ENCODE results near the gene ZEB1.
"Not testable (repeated sequence)": the region's sequence is repeated elsewhere in the genome, so short reads cannot be mapped to it uniquely, and the experiment has no call there.

ZEB1 gene

DNA sequence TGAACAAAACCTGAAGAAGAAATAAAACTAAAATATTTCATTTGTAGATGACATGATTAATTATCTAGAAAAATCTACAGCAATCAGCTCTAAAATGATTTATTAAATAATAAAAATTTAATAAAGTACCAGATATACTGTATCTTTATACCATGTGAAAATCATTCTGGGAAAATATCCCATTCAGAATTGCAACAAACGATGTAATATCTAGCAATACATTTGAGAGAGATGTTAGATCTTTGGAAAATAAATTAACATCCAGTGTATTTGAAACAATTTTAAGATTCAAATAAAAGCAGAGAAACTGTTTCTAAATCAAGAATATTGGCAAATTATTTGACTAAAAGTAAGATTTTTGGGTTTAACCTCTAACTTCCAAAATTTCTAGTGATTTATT, 62.2 kb downstream of the ZEB1 start:
- H3K27me3 Mint-ChIP-seq, result no peaks in the 10 kb centered on the region
- peaks cover 3% of the 10 kb centered on the region for H3K36me3 Mint-ChIP-seq
- peaks cover 41% of the 10 kb centered on the region for H3K4me1 Mint-ChIP-seq
- no peak overlapping the region for H3K27ac Mint-ChIP-seq
- no peaks in the 10 kb centered on the region for H3K9me3 Mint-ChIP-seq
- H3K4me3 Mint-ChIP-seq, result no peak overlapping the region

- no peak overlapping the region for H3K27ac Mint-ChIP-seq
- no peaks in the 10 kb centered on the region for H3K27me3 Mint-ChIP-seq
- no peak overlapping the region for H3K4me3 Mint-ChIP-seq
- H3K4me1 Mint-ChIP-seq, result peaks cover 41% of the 10 kb centered on the region
- peaks cover 3% of the 10 kb centered on the region for H3K36me3 Mint-ChIP-seq
- H3K9me3 Mint-ChIP-seq, result no peaks in the 10 kb centered on the region
Measured at GRCh38 chr10:31381766-31382316, 62.8 kb downstream of the ZEB1 start.

DNA sequence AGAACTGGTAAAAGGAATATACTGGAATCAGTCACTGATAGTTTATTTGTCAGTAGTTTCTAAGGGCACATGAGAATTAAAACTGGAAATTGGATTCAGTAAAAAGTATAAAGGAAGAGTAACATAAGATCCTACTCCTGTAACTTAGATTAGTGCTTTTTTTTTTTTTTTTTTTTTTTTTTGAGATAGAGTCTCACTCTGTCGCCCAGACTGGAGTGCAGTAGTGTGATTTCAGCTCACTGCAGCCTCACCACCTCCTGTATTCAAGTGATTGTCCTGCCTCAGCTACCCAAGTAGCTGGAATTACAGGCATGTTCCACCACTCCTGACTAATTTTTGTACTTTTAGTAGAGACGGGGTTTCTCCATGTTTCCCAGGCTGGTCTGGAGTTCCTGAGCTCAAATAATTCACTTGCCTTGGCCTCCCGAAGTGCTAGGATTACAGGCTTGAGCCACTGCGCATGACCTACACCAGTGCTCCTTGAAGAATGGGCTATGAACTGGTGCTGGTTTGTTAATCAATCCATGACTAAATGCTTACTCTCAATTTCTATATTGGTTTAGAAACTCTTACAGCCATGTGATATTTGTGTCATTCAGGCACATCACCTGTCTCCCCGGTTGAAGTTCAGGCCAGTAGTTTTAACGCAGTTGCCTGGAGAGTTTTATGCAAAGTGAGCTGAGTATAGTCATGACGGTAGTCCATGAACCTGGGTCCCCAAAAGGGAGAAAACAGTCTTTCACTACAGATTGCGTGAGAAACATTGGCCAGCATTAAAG, 65.0 kb downstream of the ZEB1 start:
- no peaks in the 10 kb centered on the region for H3K9me3 Mint-ChIP-seq

DNA sequence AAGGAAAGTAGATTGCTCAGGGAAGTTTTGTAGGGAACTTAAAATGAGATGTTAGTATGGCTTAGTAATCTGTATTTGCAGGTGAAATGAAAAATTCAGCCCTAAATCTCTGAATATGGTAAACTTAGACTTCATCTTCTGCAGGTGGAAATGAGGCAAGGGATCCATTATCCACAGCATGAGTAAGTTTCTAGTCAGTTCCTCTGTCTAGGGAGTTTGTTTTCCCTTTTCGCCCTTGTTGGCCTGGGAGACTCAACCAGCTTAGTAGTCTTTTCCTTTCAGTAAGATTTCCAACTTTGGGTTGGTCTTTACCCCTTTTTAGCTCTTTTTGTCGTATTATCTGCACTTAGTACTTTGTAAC, 65.6 kb downstream of the ZEB1 start:
- Mint-ChIP-seq H3K27me3 (no peaks in the 10 kb centered on the region), H3K4me1 (peaks cover 44% of the 10 kb centered on the region), H3K27ac (peak overlapping the region; percentile 70), H3K4me3 (no peak overlapping the region), H3K9me3 (no peaks in the 10 kb centered on the region), H3K36me3 (peaks cover 15% of the 10 kb centered on the region)

More for the DNA sequence above, 65.0 kb downstream of the ZEB1 start:
- peaks cover 10% of the 10 kb centered on the region for H3K36me3 Mint-ChIP-seq
- H3K27ac Mint-ChIP-seq, result peak overlapping the region; percentile 33
- no peaks in the 10 kb centered on the region for H3K27me3 Mint-ChIP-seq
- H3K4me3 Mint-ChIP-seq, result no peak overlapping the region
- H3K4me1 Mint-ChIP-seq, result peaks cover 43% of the 10 kb centered on the region

DNA sequence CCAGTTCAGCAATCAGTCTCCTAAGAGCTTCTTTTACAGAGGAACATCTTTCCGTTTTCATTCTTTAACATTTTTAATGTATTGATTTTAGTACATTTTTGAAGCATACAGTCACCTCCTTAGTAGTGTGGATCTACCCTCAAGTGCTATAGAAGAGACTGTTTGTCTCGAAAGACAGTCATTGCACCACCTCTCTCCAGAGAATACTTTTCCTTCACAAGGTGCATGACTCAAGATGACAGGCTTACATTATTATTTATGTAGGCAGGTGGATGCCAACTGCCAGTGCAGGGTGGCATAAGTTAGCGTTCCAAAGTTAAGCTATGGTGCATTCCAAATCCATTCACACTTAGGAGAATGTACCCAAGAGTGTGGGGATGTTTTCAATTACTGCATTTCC, 71.8 kb downstream of the ZEB1 start:
- no peak overlapping the region for H3K4me3 Mint-ChIP-seq
- no peaks in the 10 kb centered on the region for H3K9me3 Mint-ChIP-seq
- H3K27me3 Mint-ChIP-seq, result no peaks in the 10 kb centered on the region
- H3K36me3 Mint-ChIP-seq, result peaks cover 21% of the 10 kb centered on the region
- no peak overlapping the region for H3K27ac Mint-ChIP-seq
- peaks cover 45% of the 10 kb centered on the region for H3K4me1 Mint-ChIP-seq

DNA sequence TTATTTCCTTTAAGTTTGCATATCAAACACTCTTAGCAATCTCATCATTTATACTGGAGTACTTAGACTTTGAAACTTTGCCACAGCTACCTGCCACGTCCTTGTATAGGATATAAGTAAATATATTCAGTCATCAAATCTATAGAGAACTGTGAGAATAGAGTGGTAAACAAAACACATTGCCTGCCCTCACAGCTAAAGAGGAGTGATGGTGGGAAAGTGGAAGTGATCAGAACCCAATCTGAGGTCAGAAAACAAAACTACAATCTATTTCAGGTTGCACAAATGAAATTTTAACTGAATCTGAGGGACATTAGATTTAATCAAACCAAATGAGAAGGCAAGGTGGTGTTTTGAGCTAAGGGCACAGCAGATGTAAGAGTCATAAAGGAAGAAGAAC, 74.8 kb downstream of the ZEB1 start:
- peaks cover 54% of the 10 kb centered on the region for H3K4me1 Mint-ChIP-seq
- H3K27me3 Mint-ChIP-seq, result no peaks in the 10 kb centered on the region
- H3K9me3 Mint-ChIP-seq, result no peaks in the 10 kb centered on the region
- no peak overlapping the region for H3K4me3 Mint-ChIP-seq
- no peak overlapping the region for H3K27ac Mint-ChIP-seq
- peaks cover 15% of the 10 kb centered on the region for H3K36me3 Mint-ChIP-seq

- H3K4me1 Mint-ChIP-seq, result peaks cover 59% of the 10 kb centered on the region
- no peak overlapping the region for H3K4me3 Mint-ChIP-seq
- no peaks in the 10 kb centered on the region for H3K27me3 Mint-ChIP-seq
- H3K9me3 Mint-ChIP-seq, result no peaks in the 10 kb centered on the region
- no peak overlapping the region for H3K27ac Mint-ChIP-seq
- peaks cover 17% of the 10 kb centered on the region for H3K36me3 Mint-ChIP-seq
Measured at GRCh38 chr10:31395695-31396094, 76.7 kb downstream of the ZEB1 start.

GRCh38 chr10:31396376-31396775, 77.4 kb downstream of the ZEB1 start:
- no peak overlapping the region for H3K27ac Mint-ChIP-seq
- H3K4me1 Mint-ChIP-seq, result peaks cover 59% of the 10 kb centered on the region
- H3K36me3 Mint-ChIP-seq, result peaks cover 13% of the 10 kb centered on the region
- no peaks in the 10 kb centered on the region for H3K27me3 Mint-ChIP-seq
- H3K4me3 Mint-ChIP-seq, result no peak overlapping the region
- no peaks in the 10 kb centered on the region for H3K9me3 Mint-ChIP-seq

GRCh38 chr10:31397852-31398251, 78.8 kb downstream of the ZEB1 start:
- H3K4me1 Mint-ChIP-seq, result peaks cover 69% of the 10 kb centered on the region
- no peak overlapping the region for H3K27ac Mint-ChIP-seq
- no peak overlapping the region for H3K4me3 Mint-ChIP-seq
- no peaks in the 10 kb centered on the region for H3K9me3 Mint-ChIP-seq
- no peaks in the 10 kb centered on the region for H3K27me3 Mint-ChIP-seq
- peaks cover 14% of the 10 kb centered on the region for H3K36me3 Mint-ChIP-seq

DNA sequence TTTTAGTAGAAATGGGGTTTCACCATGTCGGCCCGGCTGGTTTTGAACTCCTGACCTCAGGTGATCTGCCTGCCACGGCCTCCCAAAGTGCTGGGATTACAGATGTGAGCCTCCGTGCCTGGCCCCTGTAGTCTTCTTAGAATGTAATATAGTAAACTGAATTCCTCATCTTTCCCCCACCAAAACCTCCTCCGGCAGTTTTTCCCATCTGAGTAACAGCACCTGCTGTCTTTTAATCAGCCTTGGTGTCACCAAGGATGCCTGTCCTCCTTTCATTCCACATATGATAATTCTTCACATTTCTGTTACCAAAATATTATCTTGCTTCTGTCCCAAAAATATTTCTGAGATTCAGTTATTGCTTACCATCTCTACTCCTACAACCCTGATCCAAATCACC, 80.2 kb downstream of the ZEB1 start:
- peaks cover 9% of the 10 kb centered on the region for H3K36me3 Mint-ChIP-seq
- H3K4me3 Mint-ChIP-seq, result no peak overlapping the region
- no peaks in the 10 kb centered on the region for H3K27me3 Mint-ChIP-seq
- peaks cover 61% of the 10 kb centered on the region for H3K4me1 Mint-ChIP-seq
- peak overlapping the region; percentile 0 for H3K27ac Mint-ChIP-seq
- H3K9me3 Mint-ChIP-seq, result no peaks in the 10 kb centered on the region

- Mint-ChIP-seq H3K27me3 (no peaks in the 10 kb centered on the region), H3K27ac (peak overlapping the region; percentile 8), H3K4me1 (peaks cover 62% of the 10 kb centered on the region), H3K36me3 (peaks cover 11% of the 10 kb centered on the region), H3K9me3 (no peaks in the 10 kb centered on the region), H3K4me3 (no peak overlapping the region)
Measured at GRCh38 chr10:31399631-31400030, 80.6 kb downstream of the ZEB1 start.

DNA sequence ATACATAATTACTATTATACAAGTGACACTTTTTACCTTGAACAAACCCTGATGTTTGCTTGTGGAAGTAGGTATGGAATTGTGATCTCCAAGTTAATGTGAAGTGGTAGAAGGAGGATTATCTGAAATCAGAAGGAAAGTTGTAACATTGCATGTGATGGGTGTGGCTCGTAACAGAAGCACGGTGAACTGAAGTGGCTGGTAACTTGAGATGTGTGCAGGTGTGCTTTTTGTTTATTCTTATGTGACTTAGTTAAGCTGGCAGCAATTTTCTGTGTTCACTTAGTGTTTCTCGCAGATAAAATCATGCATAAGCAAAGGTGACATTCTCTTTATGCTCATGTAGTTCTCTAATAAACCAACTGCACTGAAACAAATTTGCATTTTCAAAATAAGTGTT, 82.3 kb downstream of the ZEB1 start:
- Mint-ChIP-seq H3K27me3 (no peaks in the 10 kb centered on the region), H3K36me3 (peaks cover 22% of the 10 kb centered on the region), H3K4me1 (peaks cover 56% of the 10 kb centered on the region), H3K9me3 (no peaks in the 10 kb centered on the region), H3K4me3 (no peak overlapping the region), H3K27ac (no peak overlapping the region)

- no peaks in the 10 kb centered on the region for H3K9me3 Mint-ChIP-seq
- no peaks in the 10 kb centered on the region for H3K27me3 Mint-ChIP-seq
- peaks cover 41% of the 10 kb centered on the region for H3K4me1 Mint-ChIP-seq
- H3K27ac Mint-ChIP-seq, result no peak overlapping the region
- H3K4me3 Mint-ChIP-seq, result no peak overlapping the region
- H3K36me3 Mint-ChIP-seq, result peaks cover 25% of the 10 kb centered on the region
Measured at GRCh38 chr10:31404640-31405039, 85.6 kb downstream of the ZEB1 start.

DNA sequence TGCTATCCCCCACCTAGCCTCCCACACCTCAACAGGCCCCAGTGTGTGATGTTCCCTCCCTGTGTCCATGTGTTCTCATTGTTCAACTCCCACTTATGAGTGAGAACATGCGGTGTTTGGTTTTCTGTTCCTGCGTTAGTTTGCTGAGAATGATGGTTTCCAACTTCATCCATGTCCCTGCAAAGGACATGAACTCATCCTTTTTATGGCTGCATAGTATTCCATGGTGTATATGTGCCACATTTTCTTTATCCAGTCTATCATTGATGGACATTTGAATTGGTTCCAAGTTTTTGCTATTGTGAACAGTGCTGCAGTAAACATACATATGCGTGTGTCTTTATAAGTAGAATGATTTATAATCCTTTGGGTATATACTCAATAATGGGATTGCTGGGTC, 86.8 kb downstream of the ZEB1 start:
- H3K4me1 Mint-ChIP-seq, result peaks cover 46% of the 10 kb centered on the region
- H3K9me3 Mint-ChIP-seq, H3K27me3 Mint-ChIP-seq, H3K27ac Mint-ChIP-seq, H3K4me3 Mint-ChIP-seq: not testable (repeated sequence)
- peaks cover 30% of the 10 kb centered on the region for H3K36me3 Mint-ChIP-seq

DNA sequence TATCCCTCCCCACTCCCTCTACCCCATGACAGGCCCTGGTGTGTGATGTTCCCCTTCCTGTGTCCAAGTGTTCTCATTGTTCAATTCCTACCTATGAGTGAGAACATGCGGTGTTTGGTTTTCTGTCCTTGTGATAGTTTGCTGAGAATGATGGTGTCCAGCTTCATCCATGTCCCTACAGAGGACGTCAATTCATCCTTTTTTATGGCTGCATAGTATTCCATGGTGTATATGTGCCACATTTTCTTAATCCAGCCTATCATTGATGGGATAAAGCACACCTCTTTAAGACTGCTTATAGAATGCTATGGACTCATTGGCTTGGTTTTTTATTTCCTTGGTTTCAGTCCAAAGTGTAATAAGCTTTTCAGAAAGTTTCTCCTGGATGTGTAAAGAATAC, 93.4 kb downstream of the ZEB1 start:
- not testable (repeated sequence) for H3K9me3 Mint-ChIP-seq, H3K27ac Mint-ChIP-seq, H3K4me3 Mint-ChIP-seq, H3K27me3 Mint-ChIP-seq
- Mint-ChIP-seq H3K4me1 (peaks cover 49% of the 10 kb centered on the region), H3K36me3 (peaks cover 14% of the 10 kb centered on the region)

DNA sequence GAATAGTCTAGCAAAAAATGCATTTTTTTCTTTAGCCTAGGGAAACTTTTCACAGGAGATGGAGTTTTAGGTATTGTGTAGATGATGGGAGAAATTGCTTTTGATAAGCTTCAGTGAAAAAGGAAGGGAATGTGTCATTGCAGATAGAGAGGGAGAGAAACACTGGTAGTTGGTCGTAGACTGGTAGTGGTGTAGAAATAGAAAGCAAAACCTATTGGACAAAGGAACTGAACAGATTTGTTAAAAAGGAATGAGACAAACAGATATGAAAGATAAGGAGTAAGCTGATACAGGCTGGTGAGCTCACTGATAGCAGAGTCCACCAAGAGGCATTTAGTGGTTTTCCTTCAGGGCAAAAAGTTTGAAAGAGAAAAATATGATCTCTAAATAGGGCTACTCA, 94.3 kb downstream of the ZEB1 start:
- Mint-ChIP-seq H3K4me3 (no peak overlapping the region), H3K27ac (no peak overlapping the region), H3K27me3 (no peaks in the 10 kb centered on the region), H3K9me3 (no peaks in the 10 kb centered on the region), H3K36me3 (peaks cover 19% of the 10 kb centered on the region), H3K4me1 (peaks cover 58% of the 10 kb centered on the region)

DNA sequence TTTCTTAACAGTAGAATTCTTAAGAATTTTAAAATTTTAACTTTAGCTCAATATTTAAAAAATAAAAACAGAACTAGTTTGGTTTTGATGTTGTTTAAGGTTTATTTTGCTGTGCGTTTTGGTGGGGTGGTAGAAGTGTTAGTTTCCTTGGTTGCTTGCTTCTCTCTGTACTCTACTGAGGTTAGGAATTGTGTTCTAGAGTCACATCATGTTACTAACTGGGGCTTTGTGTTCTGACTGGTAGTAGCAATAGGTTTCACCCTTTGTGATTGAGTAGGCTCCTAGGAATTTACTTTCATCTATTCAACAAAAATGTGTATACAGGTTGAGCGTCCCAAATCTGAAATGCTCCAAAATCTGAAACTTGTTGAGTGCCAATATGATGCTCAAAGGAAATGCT, 99.5 kb downstream of the ZEB1 start:
- peak overlapping the region; percentile 48 for H3K27ac Mint-ChIP-seq
- H3K9me3 Mint-ChIP-seq, result no peaks in the 10 kb centered on the region
- no peak overlapping the region for H3K4me3 Mint-ChIP-seq
- H3K4me1 Mint-ChIP-seq, result peaks cover 82% of the 10 kb centered on the region
- H3K36me3 Mint-ChIP-seq, result peaks cover 23% of the 10 kb centered on the region
- no peaks in the 10 kb centered on the region for H3K27me3 Mint-ChIP-seq
